Kasumi-1 (cell line): ENCODE results near the gene COL5A1.

ENCODE experiments used
- DNase-seq, 2 experiments: peaks; one replicate each; lab custom pipeline; 2025; lab: John Stamatoyannopoulos, UW

COL5A1 gene

DNA sequence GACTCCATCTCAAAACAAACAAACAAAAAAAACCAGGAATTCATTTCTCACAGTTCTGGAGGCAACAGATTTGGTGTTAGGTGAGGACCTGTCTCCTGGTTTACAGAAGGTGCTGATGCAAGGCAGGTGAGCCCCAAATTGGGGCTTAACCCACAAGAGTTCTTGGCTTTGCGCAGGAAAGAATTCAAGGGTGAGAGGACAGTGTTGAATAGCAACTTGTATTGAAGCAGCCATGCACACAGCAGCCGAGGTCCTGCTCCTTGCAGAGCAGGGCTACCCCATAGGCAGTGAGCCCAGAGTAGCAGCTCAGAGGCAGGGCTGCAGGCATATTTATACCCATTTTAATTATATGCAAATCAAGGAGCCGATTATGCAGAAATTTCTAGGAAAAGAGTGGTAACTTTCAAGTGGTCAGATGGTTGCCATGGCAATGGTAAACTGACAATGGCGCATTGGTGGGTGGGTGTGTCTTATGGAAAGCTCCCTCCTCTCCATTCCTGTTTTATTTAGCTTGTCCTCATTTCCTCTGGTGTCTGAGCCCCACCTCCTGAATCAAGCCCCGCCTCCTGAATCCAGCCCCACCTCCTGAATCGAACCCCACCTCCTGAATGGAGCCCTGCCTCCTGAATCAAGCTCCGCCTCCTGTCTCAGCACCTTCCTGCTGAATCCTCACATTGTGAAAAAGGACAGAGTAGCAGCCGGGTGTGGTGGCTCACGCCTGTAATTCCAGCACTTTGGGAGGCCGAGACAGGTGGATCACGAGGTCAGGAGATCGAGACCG is 34.5 kb upstream of the COL5A1 start:
- DNase-seq = no peak

DNA sequence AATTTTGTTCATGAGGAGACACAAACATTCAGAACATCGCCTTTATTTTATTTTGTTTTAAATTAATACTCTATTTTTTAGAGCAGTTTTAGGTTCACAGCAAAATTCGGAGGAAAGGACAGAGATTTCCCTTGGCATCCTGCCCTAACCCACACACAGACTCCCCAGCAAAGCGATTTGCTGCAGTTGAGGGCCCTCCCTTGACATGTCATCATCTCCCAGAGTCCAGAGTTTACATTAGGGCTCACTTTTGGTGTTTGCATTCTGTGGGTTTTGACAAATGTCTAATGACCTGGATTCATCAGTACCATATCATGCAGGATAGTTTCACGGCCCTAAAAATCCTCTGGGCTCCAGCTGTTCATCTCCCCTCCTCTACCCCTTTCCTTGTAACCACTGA is 33.6 kb upstream of the COL5A1 start:
- no peak for DNase-seq

DNA sequence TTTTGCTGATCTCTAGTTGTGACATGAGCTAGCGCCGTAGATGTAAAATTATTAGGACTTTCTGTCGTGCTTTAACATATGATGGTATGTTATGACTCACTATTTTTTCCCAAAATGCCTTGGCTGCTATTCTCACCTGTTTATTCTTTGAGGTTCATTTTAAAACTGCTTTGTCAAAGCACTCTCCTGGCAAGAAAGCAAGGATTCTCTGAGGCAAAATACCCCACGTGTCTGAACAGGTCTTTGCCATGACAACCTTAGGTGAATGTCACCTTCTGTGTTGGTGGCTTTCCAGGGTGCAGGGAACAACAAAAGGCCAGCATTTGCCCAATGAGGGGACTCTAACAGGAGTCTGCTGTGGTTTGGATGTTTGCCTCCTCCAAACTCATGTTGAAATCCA is 30.6 kb upstream of the COL5A1 start:
- DNase-seq = no peak

DNA sequence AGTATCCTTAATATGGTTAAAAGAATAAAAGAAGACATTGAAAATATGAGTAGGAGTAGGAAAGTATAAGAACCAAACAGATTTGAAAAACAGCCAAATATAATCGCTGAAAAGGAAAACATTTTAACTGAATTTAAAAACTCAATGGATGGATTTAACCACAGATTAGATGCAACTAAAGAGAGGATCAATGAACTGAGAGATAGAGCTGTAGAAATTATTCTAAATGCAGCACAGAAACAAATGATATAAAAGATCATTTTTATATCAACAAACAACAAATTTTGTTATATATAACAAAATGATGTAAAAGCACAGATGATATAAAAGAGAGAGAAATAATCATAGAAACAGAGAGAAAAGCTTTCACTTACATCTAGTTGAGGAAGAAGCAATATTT is 29.3 kb upstream of the COL5A1 start:
- no peak for DNase-seq

DNA sequence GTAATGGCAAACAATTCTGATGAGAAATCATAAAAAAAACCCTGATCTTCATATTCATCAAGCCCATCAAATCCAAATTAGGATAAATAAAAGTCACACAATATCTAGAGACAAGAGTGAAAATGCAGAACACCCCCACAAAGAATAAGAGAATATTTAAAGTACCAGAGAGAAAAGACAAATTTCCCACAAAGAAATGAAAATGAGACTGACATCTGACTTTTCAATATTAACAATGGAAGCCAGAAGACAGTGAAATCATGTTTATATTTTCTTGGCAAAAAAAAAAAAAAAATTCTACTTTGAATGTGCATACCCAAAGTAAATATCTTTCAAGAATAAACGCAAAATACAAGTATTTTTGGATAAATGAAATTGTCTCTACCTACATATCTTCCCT is 28.9 kb upstream of the COL5A1 start:
- DNase-seq = no peak

DNA sequence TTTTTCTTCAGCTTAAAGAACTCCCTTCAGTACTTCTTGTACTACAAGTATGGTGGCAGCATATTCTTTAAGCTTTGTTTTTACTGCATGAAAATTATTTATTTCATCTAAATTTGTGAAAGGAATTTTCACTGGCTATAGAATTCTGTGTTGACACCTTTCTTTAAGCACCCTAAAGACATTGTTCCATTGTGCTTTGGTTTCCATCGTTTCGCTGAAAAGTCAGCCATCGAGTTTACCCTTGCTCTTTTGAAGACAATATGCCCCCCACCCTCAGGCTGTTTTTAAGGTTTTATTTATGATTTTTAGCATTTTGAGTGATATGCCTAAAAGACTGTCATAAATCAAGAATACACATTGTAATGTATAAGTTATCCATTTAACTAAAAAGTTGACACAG is 27.3 kb upstream of the COL5A1 start:
- DNase-seq = no peak

DNA sequence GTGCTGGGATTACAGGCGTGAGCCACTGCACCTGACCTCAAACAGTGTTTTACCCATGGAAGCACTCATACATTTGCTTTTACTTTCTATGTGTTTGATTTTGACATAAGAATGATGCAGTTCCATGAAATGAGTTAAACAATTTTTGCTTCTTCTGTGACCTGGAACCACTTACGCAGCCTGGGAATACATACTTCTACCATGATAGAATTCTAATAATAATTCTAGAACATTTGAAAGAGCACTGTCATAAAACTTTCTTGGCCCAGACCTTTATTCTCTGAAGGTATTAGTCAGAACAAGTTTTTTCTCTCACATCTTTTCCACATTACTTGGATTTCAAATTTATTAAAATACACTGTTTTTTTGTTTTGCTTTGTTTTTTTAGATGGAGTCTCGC is 25.3 kb upstream of the COL5A1 start:
- DNase-seq = no peak

DNA sequence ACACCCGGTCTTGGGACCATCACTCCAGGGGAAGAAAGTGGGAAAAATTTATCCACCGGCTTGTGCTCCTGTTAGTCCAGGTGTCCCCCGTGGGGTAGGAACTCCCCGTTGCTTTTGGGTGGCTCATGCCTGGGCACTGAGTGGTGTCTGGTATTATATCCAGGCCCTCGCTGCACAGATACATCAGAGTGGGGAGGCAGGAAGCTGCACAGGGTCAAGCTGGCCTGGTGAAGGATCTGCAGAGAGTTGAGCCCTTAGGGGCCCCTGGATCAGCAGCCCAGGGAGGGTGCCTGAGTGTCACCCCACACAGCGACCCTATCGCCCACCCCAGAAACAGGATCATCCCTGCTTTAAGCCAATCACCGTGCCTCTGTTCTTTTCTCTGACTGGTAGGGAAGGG is 24.4 kb upstream of the COL5A1 start:
- no peak for DNase-seq

DNA sequence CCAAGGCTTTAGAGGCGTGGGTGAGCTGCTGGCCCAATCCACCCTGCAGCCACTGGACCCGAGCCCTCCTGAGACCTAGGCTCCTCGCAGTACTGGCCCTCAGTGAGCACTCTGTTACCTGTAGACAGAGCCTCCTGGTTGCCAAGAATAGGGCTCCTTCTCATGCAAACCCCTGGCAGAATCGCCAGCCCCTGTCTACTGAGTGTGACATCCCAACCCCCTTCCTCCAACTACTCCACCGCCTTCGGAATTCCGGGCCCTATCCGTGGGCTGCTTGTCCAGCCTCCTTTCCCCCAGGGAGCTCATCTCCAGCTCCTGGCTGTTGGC is 23.8 kb upstream of the COL5A1 start:
- no peak for DNase-seq

DNA sequence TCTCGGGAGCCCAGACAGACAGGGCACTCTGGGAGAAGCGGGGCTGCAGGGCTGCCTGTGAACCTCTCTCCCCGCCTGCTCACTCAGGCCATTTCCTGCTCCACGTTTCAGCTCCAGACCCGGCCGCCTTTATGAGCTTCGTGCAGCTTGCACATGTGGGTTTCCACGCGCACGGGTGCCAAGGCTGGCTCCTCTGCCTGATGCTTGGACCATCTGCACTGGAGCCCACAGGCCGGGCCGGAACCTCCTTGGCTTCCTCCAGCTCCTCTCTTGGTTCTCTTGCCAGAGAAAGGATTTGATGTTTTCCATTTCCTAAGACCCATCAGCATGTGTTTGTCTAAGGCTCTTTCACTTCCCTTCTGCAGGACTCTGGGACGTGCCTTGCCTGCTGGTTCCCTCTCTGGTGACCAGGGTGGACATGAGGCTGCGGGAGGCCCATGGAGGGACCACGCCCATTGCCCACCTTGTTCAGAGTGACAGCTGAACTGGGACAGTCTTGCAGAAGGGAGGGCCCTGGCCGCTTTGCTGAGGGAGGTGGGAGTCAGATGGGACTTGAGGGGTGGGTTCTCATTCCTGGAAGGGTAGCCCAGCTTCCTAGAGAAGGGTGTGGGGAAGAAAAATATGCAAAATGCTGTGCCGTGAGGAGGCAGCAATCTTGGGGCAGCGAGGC is 23.3 kb upstream of the COL5A1 start:
- DNase-seq = no peak

DNA sequence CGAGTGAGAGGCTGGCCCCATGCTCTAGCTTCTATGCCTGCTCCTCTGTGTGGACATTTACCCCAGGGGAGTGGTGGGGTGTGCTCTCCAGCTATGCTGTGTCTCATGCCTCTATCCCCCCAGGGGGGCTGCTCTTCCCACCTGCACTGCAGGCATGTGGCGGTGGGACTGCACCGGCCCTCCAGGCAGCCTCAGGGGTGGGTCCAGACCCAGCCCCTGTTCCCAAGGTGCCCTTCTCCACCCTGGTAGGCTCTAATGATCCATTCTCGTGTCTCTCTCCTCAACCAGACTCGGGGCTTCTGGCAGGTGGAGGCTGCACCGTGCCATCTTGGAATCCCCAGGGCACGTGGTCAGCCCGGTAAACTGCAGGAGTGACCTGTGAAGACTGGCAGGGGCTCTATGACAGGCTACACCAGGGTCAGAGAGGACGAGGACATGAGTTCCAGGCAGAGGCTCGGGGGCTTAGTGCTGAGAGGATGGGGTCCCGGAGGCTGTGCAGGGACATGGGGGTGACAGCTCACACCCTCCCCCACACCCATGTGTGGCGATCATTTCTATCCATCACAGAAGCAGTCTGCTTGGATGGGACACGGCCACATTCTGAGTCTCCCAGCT is 22.7 kb upstream of the COL5A1 start:
- no peak for DNase-seq

DNA sequence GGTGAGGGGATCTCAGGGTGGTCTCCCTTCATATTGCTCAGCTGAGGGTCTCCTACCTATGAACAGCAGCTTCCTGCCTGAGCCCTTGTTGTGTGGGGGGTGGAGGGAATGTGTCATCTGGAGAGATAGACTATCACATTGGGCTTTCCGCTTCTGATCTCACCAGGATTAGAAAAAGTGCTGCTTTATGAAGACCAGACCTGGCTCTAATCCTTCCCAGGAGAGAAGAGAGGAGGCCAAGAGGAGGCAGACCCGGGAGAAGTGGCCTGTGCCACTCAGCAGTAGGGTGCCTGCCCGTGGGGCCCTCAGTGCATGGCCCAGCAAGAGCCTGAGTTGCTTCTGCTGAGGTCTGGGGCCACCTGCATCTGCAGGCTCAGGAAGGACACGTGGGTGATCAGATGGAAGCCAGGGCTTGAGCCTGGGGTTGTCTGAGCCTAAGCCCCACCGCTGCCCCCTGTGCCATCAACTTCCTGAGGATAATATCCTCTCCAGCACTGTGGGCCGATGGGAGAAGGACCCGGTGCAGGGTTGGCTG is 22.1 kb upstream of the COL5A1 start:
- no peak for DNase-seq

DNA sequence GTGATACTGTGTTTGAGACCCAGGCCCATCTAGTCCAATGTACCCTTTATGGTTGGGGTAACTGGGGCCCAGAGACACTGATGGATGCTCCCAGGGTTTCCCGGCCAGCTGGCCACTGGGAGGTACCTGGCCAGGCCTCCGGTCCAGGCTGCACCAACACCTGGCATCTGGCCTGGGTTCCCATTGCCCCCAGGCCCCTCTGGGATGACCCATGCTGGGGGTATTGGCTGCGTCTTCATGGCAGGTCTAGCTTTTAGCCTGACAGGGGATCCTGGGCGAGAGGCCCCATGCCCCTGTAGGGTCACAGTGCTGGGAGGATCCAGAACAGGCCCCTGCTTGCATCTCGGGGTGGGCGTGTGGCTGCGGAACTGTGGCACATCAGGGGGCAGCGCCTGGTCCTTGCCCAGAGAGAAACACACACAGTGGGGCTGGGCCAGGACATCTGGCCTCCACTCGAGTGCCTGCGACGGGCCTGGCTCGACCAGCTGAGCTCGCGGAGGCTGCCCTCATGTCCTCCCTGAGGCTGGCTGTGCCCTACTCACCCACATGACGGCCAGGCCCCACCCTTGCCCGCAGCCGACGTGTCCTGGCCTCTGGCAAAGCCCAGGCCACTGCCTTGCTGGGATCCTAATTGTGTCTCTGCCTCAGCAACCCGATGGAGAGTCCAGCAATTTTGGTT is 21.5 kb upstream of the COL5A1 start:
- no peak for DNase-seq

DNA sequence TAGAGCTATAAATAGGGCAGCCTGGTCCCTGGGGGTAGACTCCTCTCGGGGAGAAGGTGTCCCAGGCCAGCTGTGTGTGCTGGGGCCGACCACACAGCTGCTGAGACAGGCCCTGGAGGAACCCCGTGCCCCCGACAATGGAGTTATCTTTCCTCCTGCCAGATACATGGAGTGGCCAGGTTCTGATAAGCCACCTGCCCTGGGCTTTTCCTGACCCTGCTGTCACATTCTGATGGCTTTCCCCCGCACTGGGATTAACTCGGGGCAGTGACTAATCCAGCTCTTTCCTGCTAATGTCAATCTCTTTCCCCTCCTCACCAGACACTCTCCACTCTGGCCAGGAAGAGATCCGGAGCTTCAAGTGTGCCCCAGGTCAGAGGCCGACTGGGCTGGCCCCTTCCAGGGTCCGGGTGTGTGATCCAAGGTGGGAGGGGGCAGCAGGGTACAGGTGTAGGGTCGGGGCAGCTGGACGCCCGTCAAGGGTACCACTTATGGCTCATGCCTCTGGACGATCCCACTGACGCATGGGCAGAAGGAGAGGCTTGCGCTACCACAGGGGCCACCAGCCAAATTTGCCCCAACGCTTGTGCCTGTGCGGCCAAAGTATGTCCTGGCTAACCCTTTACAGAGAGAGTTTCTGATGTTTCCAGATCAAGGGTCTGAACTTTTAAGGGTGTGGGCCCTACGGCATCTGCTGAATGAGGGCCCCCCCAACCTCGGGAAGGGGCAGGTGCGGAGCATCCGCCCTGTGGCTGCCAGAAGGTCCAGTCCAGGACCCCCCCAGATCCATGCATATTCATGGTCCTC is 20.6 kb upstream of the COL5A1 start:
- DNase-seq = no peak

DNA sequence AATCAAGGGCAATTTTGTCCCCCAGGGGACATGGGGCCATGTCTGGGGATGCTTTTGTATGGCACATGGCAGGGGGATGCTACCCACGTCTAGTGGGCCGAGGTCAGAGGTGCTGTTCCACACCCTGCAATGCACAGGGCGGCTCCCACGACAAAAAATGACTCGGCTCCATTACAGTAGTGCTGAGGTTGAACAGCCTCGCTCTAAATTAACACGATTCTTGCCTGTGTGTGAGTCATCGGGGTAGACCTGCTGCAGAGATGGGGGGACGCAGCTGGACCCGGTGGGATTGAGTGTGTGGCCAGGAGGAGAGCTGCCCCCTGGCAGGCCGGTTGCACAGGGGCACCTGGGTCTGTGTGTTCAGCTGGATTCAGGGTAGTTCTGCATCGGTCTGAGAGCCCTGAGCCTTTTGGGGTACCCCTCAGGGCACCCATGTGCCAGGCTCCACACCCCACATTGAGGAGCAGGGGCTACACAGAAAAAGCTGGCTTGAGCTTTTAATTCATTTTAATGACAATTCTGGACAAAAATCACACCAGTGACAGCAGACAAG is 20.0 kb upstream of the COL5A1 start:
- no peak for DNase-seq

DNA sequence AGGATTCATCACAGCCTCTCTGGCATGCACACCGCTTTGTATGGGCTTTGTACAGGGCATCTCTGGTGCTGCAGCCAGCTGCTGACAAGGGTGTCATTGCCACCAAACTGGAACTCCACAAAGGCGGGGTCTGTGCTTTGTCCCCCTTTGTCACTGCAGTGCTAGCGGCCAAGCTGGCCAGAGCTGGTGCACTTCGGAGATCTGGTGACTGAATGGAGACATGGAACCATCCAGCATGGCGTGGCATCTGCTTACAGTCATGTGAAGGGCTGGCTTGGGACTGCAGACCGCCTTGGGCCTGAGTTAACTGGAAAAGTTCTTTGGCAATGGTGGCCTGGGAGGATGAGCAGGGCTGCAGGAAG is 18.7 kb upstream of the COL5A1 start:
- no peak for DNase-seq

DNA sequence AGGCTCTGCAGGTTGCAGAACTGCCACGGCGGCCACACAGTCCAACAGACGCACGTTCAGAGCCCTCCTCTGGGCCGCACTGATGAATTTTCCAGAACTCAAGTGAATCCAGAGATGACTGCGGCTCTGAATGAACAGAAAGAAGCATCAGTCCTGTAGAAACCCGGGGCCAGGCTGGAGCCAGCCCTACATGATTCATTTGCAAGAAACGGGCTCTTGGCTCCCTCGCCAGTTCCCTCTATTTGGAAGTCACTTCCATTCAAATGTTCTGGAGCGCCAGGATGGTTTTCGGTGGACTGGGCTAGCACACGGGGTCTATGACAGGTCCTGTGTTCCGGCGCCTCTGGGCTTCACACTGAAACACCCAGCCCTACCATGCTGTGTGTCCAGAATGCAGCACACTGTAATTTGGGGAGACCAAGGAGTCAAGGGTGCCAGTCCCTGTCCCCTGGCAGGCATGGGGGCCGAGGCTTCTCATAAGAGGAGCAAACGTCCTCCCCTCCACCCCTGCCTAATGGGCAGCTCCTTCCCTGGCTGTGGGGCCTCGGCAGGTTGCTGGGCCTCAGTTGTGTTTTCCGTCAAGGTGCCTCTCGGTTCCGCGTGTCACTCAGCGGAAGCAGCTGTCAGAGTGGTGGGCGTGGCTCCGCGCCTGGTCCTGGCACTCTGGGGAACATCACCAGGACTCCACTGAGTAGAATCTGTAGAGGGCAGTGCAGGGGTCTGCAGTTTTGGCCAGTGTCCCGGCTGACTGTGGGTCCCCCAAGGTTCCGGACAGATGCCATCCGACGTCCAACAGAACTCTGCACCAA is 18.1 kb upstream of the COL5A1 start:
- no peak for DNase-seq

DNA sequence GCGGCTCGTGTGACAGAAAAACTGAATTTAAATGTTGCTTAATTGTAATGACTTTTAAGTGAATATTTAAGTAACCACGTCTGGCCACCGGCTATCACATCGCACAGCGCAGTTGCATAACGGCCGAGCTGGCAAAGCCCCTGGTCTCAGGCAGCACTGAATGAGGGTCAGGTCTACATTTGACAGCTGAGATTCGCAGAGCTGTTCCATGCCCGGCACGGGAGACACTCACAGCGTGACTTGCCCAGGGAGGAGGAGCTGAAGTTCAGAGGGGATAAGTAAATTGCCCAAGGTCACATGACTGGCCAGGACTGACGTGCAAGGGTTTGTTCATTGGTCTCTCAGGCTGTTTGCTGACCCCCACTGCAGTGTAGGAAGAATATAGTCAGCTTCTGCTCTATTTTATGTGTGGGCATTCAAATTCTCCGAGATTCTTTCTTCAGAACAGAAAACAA is 17.4 kb upstream of the COL5A1 start:
- DNase-seq = no peak

DNA sequence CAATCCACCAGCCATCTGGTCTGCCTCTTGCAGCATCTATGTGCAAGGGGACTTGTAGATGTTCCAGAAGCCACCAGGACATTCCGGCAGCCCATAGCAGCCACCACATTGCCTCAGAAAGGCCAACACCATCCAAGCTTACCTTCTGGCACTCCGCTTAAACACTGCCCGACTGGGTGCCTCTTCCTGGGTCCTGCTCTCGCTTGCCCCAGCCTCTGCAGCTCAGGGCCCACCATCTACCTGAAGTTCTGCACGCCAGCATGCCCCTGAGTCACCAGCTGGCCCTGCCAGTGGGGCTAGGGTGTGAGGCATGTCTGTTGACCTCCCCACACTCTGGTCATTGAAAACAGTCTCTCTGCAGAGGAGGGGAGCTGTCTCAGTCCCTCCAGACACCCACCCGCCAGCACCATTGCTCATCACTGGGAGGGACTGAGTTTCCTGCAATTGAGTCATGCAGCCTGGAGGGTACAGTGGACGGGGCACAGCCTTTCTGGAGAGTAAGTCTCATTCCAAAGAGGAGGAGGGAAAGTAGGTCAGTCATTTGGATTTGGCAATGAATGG is 16.9 kb upstream of the COL5A1 start:
- DNase-seq = no peak

DNA sequence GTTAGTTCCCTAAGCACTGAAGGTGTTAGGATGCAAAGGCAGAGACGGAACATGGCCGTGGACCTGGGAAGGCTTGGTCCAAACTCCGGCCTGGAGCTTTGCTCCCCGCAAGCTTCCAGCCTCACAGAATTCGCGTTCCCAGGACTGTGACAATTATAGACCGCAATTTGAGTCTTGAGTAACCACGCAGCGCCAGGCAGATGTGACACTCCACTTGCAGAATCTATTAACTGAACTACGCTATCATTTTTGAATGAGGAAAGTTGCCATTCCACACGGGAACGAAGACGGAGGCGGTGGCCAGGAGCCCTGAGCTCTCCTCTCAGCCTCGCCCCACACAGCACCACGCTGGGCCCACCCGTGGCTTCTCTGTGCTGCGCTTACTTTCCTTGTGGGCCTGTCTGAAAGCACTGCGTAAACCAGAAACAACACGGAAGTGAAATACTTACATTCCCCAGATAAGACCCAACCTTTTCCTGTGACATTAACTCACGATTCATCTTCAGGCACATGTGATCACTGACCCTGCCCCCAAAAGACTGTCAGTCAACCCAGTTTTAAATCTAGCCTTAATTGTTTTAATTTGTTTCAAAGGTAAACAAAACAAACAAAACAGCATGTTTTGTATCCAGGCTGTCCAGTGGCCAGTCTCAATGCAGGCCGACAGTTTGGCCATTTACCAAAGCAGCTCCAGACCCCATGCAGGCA is 16.1 kb upstream of the COL5A1 start:
- no peak for DNase-seq
